Vagina (tissue), 2 donors: ENCODE data around the gene ASB18.

Experiments used
- POLR2A ChIP-seq, 2 donors: fragments of 450-650 bp; IDR thresholded peaks; one replicate each; pipeline ENCODE4 v1.6.1; 2017; ENCODE audit warnings: antibody characterized with exemption in 2 of 2, mild to moderate bottlenecking in 2 of 2, moderate library complexity in 2 of 2
- TF ChIP-seq, protein P1 (sequence below), 3 experiments: fragments of 450-650 bp in 2 of 3; fragments of 200-600 bp in 1 of 3; sonication (generic) in 1 of 3; IDR thresholded peaks; one replicate each; pipeline ENCODE4 v1.5.1; 2017 to 2019; ENCODE audit warnings: antibody characterized with exemption in 3 of 3, mild to moderate bottlenecking in 2 of 3, moderate library complexity in 2 of 3

DNA sequence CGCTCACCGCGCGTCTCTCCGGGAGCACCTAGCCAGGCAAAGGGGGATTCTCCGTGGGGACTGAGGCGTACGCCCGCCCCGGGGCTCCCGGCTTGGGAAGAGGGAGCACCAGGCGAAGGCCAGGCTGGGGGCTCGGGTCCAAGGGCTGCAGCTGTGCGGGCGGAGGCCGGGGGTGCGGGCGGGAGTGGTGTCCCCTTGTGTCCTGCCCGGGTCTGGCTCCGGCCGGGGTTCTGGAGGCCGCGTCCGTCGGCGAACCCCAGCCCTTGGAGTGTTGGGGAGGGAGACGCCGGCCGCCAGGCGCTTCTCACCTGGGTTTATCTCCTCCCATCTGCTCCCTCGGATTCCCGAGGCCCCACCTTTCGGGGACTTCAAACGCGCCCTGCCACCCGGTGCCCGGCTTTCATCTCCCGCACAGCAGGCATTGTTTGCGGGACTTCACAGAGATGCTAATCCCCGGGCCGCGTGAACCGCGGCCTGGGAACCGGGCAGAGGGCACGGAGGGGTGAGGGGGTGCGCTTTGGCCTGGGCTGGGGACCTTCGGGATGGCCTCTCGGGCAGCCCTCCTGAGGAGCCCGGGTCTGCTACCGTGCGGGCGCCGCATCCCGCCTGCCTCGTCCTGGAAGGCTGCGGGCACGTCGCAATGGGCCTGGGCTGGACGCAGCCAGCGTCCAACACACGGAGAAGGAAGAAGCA lies 91.0 kb downstream of the ASB18 start:
- no peak for TF ChIP-seq POLR2A (IDR thresholded peaks at IDR 0.05)
- TF ChIP-seq, protein P1, sequence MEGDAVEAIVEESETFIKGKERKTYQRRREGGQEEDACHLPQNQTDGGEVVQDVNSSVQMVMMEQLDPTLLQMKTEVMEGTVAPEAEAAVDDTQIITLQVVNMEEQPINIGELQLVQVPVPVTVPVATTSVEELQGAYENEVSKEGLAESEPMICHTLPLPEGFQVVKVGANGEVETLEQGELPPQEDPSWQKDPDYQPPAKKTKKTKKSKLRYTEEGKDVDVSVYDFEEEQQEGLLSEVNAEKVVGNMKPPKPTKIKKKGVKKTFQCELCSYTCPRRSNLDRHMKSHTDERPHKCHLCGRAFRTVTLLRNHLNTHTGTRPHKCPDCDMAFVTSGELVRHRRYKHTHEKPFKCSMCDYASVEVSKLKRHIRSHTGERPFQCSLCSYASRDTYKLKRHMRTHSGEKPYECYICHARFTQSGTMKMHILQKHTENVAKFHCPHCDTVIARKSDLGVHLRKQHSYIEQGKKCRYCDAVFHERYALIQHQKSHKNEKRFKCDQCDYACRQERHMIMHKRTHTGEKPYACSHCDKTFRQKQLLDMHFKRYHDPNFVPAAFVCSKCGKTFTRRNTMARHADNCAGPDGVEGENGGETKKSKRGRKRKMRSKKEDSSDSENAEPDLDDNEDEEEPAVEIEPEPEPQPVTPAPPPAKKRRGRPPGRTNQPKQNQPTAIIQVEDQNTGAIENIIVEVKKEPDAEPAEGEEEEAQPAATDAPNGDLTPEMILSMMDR (IDR thresholded peaks at IDR 0.05): no peak
